Body of pancreas (tissue), 4 donors: ENCODE results near the gene SH3PXD2A. TPM values are rescaled to one million over a fixed set of nuclear protein-coding genes. Genes with fewer than 3 reads are reported as not detected.

Experiments used
- ATAC-seq: fragments of 150-250 bp; one replicate; pipeline ENCODE4 v1.9.1; 2016
- DNase-seq, 4 donors: peaks; one replicate each; pipeline ENCODE4 v3.0.0-alpha.2; 2019
- H3K27ac ChIP-seq, 4 donors: fragments of 200-600 bp; sonication (generic); 1 replicate in 3 of 4; 2 replicates in 1 of 4; pipeline versions ENCODE4 v1.5.1 to v1.6.1; 2016 to 2019; ENCODE audit warnings: mild to moderate bottlenecking in 1 of 4, mixed read lengths in 1 of 4, moderate library complexity in 1 of 4
- H3K27me3 ChIP-seq, 2 donors: fragments of 200-600 bp; sonication (generic); one replicate each; pipeline ENCODE4 v1.6.0; 2016; ENCODE audit warnings: mild to moderate bottlenecking in 1 of 2
- H3K36me3 ChIP-seq, 2 donors: fragments of 200-600 bp; sonication (generic); replicated peaks in 1 of 2; 2 replicates each; pipeline ENCODE4 v1.5.1; 2016; ENCODE audit warnings: low read depth in 2 of 2; ENCODE audit not compliant: insufficient read depth in 1 of 2
- H3K4me1 ChIP-seq: fragments of 200-600 bp; sonication (generic); one replicate; pipeline ENCODE4 v1.6.0; 2016
- H3K4me3 ChIP-seq, 2 donors: fragments of 200-600 bp; sonication (generic); 1 replicate in 1 of 2; 2 replicates in 1 of 2; pipeline ENCODE4 v1.5.1; 2016 to 2019
- H3K9me3 ChIP-seq, 3 donors: fragments of 200-600 bp; sonication (generic); 1 replicate in 2 of 3; 2 replicates in 1 of 3; pipeline ENCODE4 v1.5.1; 2016
- POLR2A ChIP-seq, 3 donors: fragments of 450-650 bp; IDR thresholded peaks; one replicate each; pipeline ENCODE4 v1.6.1; 2016; ENCODE audit warnings: antibody characterized with exemption in 3 of 3, mild to moderate bottlenecking in 2 of 3
- WGBS, 2 donors: methylation state at CpG; one replicate each; pipeline ENCODE4 v1.1.5; 2017; 5-methylcytosine and 5-hydroxymethylcytosine counted together
- intact Hi-C: fragments of 100-400 bp; cut with DNase I; formaldehyde crosslinking; loops from one replicate; pipeline ENCODE4 v1.15.1; 2023
- total RNA-seq, 2 donors: library from RNA; depleted of rRNA; stranded (reverse); fragments of >200 nt; gene quantifications; one replicate each; pipeline ENCODE4 v1.1.0, GENCODE V29; 2016
- TF ChIP-seq, protein P1 (sequence below), 7 experiments: fragments of 450-650 bp in 4 of 7; fragments of 200-600 bp in 3 of 7; sonication (generic) in 3 of 7; IDR thresholded peaks; one replicate each; pipeline ENCODE4 v1.5.1; 2016 to 2019; ENCODE audit warnings: antibody characterized with exemption in 7 of 7

SH3PXD2A gene
- total RNA-seq, 2 donors from 2014 or later: 7.3 to 9.9 TPM

DNA sequence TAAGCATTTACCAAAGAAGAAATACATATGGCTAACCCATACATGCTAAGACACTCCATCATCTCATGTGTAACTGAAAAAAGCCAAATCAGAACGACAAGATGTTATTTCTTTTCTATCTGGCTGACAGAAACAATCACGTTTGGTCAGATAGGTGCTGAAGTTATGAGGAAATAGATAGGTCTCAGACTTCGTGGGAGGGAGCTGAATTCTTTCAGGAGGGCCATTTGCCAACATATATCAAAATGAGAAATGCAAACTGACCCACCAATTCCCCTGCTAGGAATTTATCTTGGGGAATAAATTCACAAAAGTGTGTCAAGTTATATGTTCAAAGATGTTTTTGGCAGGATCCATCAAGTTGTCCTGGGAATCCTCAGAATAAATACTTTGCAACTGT lies 32.6 kb downstream of the SH3PXD2A start:
- peak; percentile 65 for ATAC-seq
- H3K4me3 ChIP-seq: no peak overlapping the region
- no peak for DNase-seq
- intact Hi-C loops: no loop called here
- WGBS, 2 donors: 16 to 34% methylated on average over 3 of the region's 3 CpGs
- no peaks in the 10 kb centered on the region for H3K36me3 ChIP-seq
- no peak for TF ChIP-seq POLR2A (IDR thresholded peaks at IDR 0.05)
- TF ChIP-seq, protein P1, sequence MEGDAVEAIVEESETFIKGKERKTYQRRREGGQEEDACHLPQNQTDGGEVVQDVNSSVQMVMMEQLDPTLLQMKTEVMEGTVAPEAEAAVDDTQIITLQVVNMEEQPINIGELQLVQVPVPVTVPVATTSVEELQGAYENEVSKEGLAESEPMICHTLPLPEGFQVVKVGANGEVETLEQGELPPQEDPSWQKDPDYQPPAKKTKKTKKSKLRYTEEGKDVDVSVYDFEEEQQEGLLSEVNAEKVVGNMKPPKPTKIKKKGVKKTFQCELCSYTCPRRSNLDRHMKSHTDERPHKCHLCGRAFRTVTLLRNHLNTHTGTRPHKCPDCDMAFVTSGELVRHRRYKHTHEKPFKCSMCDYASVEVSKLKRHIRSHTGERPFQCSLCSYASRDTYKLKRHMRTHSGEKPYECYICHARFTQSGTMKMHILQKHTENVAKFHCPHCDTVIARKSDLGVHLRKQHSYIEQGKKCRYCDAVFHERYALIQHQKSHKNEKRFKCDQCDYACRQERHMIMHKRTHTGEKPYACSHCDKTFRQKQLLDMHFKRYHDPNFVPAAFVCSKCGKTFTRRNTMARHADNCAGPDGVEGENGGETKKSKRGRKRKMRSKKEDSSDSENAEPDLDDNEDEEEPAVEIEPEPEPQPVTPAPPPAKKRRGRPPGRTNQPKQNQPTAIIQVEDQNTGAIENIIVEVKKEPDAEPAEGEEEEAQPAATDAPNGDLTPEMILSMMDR (IDR thresholded peaks at IDR 0.05): no peak
- no peaks in the 10 kb centered on the region for H3K27me3 ChIP-seq
- no peaks in the 10 kb centered on the region for H3K9me3 ChIP-seq
- peaks cover 63% of the 10 kb centered on the region for H3K4me1 ChIP-seq
- peak overlapping the region; percentile 58 to 78 (median 65) for H3K27ac ChIP-seq

DNA sequence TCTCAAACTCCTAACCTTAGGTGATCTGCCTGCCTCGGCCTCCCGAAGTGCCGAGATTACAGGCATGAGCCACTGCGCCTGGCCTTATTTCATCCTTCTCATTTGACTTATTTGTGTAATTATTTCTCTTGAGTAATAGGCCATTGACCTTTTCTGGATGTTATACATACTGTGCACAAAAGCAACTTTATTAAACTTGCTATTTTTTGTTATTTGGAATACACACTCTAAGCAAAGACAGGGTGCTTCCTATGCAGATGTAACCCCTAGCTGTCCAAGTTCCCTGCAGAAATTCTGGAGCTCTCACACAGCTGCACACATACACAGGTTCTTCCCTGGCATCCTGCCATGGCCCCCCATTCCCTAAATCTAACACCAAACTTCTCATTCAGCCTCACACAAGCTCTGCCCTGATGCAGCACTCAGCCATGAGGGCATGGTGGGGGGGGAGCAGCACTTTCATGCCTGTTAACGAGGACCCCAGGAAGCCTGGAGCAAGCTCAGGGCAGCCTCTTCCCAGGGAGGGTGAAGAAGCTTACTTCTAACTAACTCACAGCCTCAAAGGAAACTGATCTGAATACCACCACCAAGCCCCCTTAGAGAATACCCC lies 33.2 kb downstream of the SH3PXD2A start:
- ATAC-seq (no peak), DNase-seq (no peak)
- H3K27ac ChIP-seq: peak overlapping the region in 3 of 4 donors; percentile 64 to 78 (median 66)
- H3K27me3 ChIP-seq: no peaks in the 10 kb centered on the region
- no peak overlapping the region for H3K4me3 ChIP-seq
- no peaks in the 10 kb centered on the region for H3K36me3 ChIP-seq
- intact Hi-C loops: no loop called here
- H3K9me3 ChIP-seq: no peaks in the 10 kb centered on the region
- no peak for TF ChIP-seq POLR2A (IDR thresholded peaks at IDR 0.05)
- TF ChIP-seq, protein P1 (IDR thresholded peaks at IDR 0.05): no peak
- H3K4me1 ChIP-seq: peaks cover 63% of the 10 kb centered on the region
- 64 to 73% methylated on average over 4 to 5 of the region's 5 CpGs for WGBS, 2 donors

GRCh38 chr10:103820101-103821062 lies 35.0 kb downstream of the SH3PXD2A start:
- H3K36me3 ChIP-seq: no peaks in the 10 kb centered on the region
- H3K27ac ChIP-seq: peak overlapping the region; percentile 55 to 74 (median 61)
- intact Hi-C loops: no loop called here
- no peaks in the 10 kb centered on the region for H3K27me3 ChIP-seq
- H3K9me3 ChIP-seq: no peaks in the 10 kb centered on the region
- DNase-seq: peak; percentile 43 to 63 (median 56)
- H3K4me1 ChIP-seq: peaks cover 63% of the 10 kb centered on the region
- no peak overlapping the region for H3K4me3 ChIP-seq
- TF ChIP-seq, protein P1 (IDR thresholded peaks at IDR 0.05): no peak
- no peak for TF ChIP-seq POLR2A (IDR thresholded peaks at IDR 0.05)
- WGBS, 2 donors: 38 to 41% methylated on average over 14 to 18 of the region's 19 CpGs
- peak; percentile 33 for ATAC-seq

DNA sequence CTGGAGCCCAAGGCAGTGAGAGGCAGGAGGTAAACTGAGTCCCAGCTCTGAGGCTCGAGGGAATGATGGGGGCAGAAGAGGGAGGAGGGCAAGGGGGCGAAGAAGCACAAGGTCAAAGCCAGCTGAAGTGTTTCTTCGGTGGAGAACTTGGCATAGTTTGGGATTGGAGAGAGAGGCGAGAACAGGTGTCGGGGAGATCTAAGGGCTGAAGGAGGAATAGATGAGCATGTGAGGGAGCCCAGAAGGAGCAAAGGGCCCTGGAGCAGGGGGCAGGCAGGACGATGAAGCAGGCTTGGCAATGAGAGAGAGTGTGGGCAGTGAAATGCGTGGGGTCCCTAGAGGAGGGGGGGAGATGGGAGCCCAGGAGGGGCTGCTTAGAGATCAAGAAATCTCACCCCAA lies 35.9 kb downstream of the SH3PXD2A start:
- ATAC-seq (no peak), DNase-seq (no peak)
- 54 to 67% methylated on average over 7 of the region's 7 CpGs for WGBS, 2 donors
- Histone ChIP-seq H3K9me3 (no peaks in the 10 kb centered on the region), H3K4me1 (peaks cover 57% of the 10 kb centered on the region), H3K27ac (peak overlapping the region in 3 of 4 donors; percentile 57 to 74 (median 65)), H3K4me3 (no peak overlapping the region), H3K27me3 (no peaks in the 10 kb centered on the region), H3K36me3 (no peaks in the 10 kb centered on the region)
- intact Hi-C loops: no loop called here
- TF ChIP-seq, protein P1 (IDR thresholded peaks at IDR 0.05): no peak
- TF ChIP-seq POLR2A (IDR thresholded peaks at IDR 0.05): no peak
